SU-DHL-6 (cell line): ENCODE data around the gene ZC3H7A.

Source experiments
- H2AFZ ChIP-seq: fragments of 200-600 bp; sonication (generic); 2 replicates; pipeline ENCODE4 v1.6.1; 2014; ENCODE audit warnings: low read depth, mild to moderate bottlenecking, moderate library complexity, mixed read lengths, antibody characterized with exemption, low read length; ENCODE audit not compliant: severe bottlenecking
- H3F3A ChIP-seq: fragments of 200-600 bp; shearing (Covaris generic); 2 replicates; pipeline ENCODE4 v1.6.0; 2016; ENCODE audit warnings: antibody characterized with exemption, mild to moderate bottlenecking; ENCODE audit not compliant: insufficient read depth
- H3K27ac ChIP-seq: fragments of 200-600 bp; sonication (generic); 2 replicates; pipeline ENCODE4 v1.5.1; 2016; ENCODE audit warnings: low read depth, mild to moderate bottlenecking, low read length, moderate library complexity, mixed read lengths
- H3K27me3 ChIP-seq: fragments of 200-600 bp; sonication (generic), shearing (Covaris generic); 2 replicates; pipeline ENCODE4 v1.6.0; 2014; ENCODE audit warnings: mild to moderate bottlenecking, low read length
- H3K36me3 ChIP-seq: fragments of 200-600 bp; sonication (generic); 2 replicates; pipeline ENCODE4 v1.6.1; 2014; ENCODE audit warnings: mild to moderate bottlenecking, low read length, mixed read lengths
- H3K4me2 ChIP-seq: fragments of 300-600, 200-600 bp; shearing (Covaris generic), sonication (generic); 2 replicates; pipeline ENCODE4 v1.6.0; 2014; ENCODE audit warnings: low read length, low read depth, mild to moderate bottlenecking; ENCODE audit not compliant: poor library complexity, severe bottlenecking
- H3K4me3 ChIP-seq: fragments of 200-600 bp; sonication (generic); 2 replicates; pipeline ENCODE4 v1.5.1; 2014; ENCODE audit warnings: antibody characterized with exemption, low read length, mild to moderate bottlenecking, mixed read lengths; ENCODE audit not compliant: insufficient read depth, poor library complexity, severe bottlenecking
- H3K79me2 ChIP-seq: fragments of 200-600 bp; sonication (generic); 2 replicates; pipeline ENCODE4 v1.6.1; 2014; ENCODE audit warnings: mild to moderate bottlenecking, low read length, moderate library complexity; ENCODE audit not compliant: insufficient read depth
- H3K9ac ChIP-seq: fragments of 200-600 bp; sonication (generic); 2 replicates; pipeline ENCODE4 v1.7.0; 2014; ENCODE audit warnings: mild to moderate bottlenecking, low read length
- H3K9me2 ChIP-seq: fragments of 200-600 bp; sonication (generic); replicated peaks from 2 replicates; pipeline ENCODE4 v1.6.1; 2014; ENCODE audit warnings: low read length; ENCODE audit not compliant: insufficient read depth
- H3K9me3 ChIP-seq: fragments of 200-600 bp; sonication (generic); 2 replicates; pipeline ENCODE4 v1.6.1; 2014; ENCODE audit warnings: low read length, mixed read lengths; ENCODE audit not compliant: insufficient read depth
- H4K20me1 ChIP-seq: fragments of 200-600 bp; sonication (generic); 2 replicates; pipeline ENCODE4 v1.6.1; 2014; ENCODE audit warnings: low read depth, mild to moderate bottlenecking, antibody characterized with exemption, low read length, moderate library complexity, mixed read lengths
- EZH2phosphoT487 ChIP-seq: fragments of 200-600 bp; sonication (generic), shearing (Covaris generic); conservative IDR thresholded peaks from 2 replicates; pipeline ENCODE4 v1.6.1; 2018; ENCODE audit warnings: mild to moderate bottlenecking, antibody characterized with exemption, low read length, moderate library complexity, mixed read lengths
- TF ChIP-seq, protein P1 (sequence below): fragments of 200-600 bp; sonication (generic); IDR thresholded peaks from one replicate; pipeline ENCODE4 v1.5.1; 2017; ENCODE audit warnings: antibody characterized with exemption, mild to moderate bottlenecking, low read length, moderate library complexity; ENCODE audit not compliant: insufficient read depth, poor library complexity, severe bottlenecking

Gene ZC3H7A

DNA sequence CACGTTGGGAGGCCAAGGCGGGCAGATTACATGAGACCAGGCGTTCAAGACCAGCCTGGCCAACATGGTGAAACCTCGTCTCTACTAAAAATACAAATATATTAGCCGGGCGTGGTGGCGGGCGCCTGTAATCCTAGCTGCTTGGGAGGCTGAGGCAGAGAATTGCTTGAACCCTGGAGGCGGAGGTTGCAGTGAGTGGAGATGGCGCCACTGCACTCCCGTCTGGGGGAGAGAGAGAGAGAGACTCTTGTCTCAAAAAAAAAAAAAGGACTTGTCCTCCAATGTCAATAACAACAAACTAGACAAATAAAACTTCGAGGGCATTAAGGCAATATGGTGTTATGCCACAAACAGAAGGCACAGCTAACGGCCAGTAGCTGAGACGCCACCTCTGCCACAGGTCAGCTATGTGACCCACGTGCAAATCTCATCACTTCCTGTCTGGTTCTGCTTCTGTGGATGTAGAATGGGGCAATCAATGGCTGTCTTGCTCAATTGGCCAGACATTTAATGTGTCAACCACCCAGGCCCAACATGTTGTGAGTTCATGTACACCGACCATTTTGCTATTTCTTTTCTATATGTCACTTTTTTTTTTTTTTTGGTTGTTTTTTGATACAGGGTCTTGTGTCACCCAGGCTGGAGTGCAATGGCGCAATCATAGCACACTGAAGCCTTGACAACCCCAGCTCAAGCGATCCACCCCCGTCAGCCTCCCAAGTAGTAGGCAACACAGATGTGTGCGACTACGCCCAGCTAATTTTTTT is 53.6 kb downstream of the ZC3H7A start:
- H3K9ac ChIP-seq: peak overlapping the region; percentile 91
- H3K4me3 ChIP-seq: peak overlapping the region; percentile 87
- H3K27me3 ChIP-seq: no peaks in the 10 kb centered on the region
- no peaks in the 10 kb centered on the region; the same call in 1 of the 2 replicates for H4K20me1 ChIP-seq
- H3K9me2 ChIP-seq: no peaks in the 10 kb centered on the region
- H3K79me2 ChIP-seq: peaks cover 39% of the 10 kb centered on the region
- peak overlapping the region; percentile 76 for H3K4me2 ChIP-seq
- TF ChIP-seq, protein P1, sequence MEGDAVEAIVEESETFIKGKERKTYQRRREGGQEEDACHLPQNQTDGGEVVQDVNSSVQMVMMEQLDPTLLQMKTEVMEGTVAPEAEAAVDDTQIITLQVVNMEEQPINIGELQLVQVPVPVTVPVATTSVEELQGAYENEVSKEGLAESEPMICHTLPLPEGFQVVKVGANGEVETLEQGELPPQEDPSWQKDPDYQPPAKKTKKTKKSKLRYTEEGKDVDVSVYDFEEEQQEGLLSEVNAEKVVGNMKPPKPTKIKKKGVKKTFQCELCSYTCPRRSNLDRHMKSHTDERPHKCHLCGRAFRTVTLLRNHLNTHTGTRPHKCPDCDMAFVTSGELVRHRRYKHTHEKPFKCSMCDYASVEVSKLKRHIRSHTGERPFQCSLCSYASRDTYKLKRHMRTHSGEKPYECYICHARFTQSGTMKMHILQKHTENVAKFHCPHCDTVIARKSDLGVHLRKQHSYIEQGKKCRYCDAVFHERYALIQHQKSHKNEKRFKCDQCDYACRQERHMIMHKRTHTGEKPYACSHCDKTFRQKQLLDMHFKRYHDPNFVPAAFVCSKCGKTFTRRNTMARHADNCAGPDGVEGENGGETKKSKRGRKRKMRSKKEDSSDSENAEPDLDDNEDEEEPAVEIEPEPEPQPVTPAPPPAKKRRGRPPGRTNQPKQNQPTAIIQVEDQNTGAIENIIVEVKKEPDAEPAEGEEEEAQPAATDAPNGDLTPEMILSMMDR: no peak
- no peak for TF ChIP-seq EZH2phosphoT487
- H3K9me3 ChIP-seq: no peaks in the 10 kb centered on the region
- H3F3A ChIP-seq: peaks cover 25% of the 10 kb centered on the region
- H3K27ac ChIP-seq: peak overlapping the region; percentile 79
- peak overlapping the region; percentile 78 for H2AFZ ChIP-seq
- no peaks in the 10 kb centered on the region for H3K36me3 ChIP-seq

DNA sequence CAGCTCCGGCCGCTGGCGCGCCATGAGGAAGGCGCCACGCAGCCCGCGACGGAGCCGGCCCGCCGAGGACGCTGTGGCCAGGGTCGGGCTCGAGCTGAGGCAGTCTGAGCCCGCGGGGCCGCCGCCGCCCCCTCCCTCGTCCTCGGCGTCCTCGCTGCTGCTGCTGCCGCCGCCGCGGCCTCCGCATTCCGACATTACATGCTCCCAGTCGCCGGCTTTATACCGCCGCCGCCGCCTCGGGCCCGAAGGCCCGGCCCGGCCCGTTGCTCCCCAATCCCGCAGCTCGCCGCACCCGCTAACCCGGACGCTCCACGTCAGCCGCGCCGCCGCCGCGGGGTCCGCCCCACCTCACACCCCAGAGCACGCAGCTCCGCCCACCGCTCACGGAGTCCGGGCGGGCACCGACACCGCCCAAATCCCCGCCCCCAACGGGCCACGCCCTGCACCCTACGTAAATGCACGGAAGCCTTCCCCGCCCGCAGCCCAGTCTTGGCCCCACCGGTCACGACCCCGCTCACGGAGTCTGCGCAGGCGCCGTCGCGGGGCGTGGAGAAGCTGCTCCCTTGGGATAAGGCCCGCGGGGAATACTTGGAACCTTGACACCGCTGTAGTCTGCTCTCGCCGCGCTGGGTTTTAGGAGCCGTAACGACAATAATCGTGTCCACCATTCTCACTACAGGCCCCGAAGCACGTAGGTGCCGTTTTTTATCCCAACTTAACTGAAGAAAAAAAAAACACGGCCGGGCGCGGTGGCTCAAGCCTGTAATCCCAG is 54.3 kb downstream of the ZC3H7A start, which contains the start of gene TXNDC11:
TSS of gene TXNDC11 (minus strand) at position 322 of the 772 bp plus-strand sequence. CDS start at position 195, 127 bp downstream.
- peak within 1 kb of the TSS; percentile 78 for H2AFZ ChIP-seq
- H4K20me1 ChIP-seq: no peaks in the 10 kb centered on the region; the same call in 1 of the 2 replicates
- H3K9me2 ChIP-seq: no peaks in the 10 kb centered on the region
- H3K4me3 ChIP-seq: peak within 1 kb of the TSS; percentile 87
- peak within 1 kb of the TSS; percentile 79 for H3K27ac ChIP-seq
- H3K4me2 ChIP-seq: peak within 1 kb of the TSS; percentile 76
- H3F3A ChIP-seq: peaks cover 23% of the 10 kb centered on the region
- no peak for TF ChIP-seq EZH2phosphoT487
- TF ChIP-seq, protein P1: no peak
- peak within 1 kb of the TSS; percentile 91 for H3K9ac ChIP-seq
- peaks cover 47% of the 10 kb centered on the region for H3K79me2 ChIP-seq
- H3K27me3 ChIP-seq: no peaks in the 10 kb centered on the region
- H3K36me3 ChIP-seq: peaks cover 2% of the 10 kb centered on the region; the same call in 1 of the 2 replicates
- H3K9me3 ChIP-seq: no peaks in the 10 kb centered on the region

DNA sequence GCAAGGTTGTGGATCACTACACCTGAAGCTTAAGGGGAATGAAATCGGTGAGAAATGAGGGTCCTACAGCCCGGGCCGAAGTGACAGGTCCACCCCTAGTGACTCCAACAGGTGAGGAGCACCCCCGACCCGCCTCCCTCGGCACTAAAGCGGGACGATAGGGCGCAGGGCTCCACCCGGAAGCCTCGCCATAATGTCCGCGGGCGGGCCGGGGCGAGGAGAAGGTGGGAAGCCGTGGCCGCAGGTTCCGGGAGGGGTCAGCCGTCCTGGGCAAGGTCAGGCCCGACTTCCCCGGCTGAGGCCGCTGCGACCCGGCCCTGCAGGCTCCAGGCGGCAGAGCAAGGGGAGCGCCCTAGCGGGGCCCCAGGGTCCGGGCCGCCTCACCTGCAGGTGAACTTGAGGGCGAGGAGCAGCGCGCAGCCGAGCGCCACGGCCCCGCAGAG is 54.9 kb downstream of the ZC3H7A start:
- no peaks in the 10 kb centered on the region for H3K9me2 ChIP-seq
- no peak for TF ChIP-seq EZH2phosphoT487
- TF ChIP-seq, protein P1: no peak
- H3K4me3 ChIP-seq: peak overlapping the region; percentile 87
- no peaks in the 10 kb centered on the region for H3K9me3 ChIP-seq
- H3K4me2 ChIP-seq: peak overlapping the region; percentile 76
- H3K9ac ChIP-seq: peak overlapping the region; percentile 91
- peaks cover 52% of the 10 kb centered on the region for H3K79me2 ChIP-seq
- peaks cover 2% of the 10 kb centered on the region; the same call in 1 of the 2 replicates for H3K36me3 ChIP-seq
- H3K27me3 ChIP-seq: no peaks in the 10 kb centered on the region
- H3K27ac ChIP-seq: peak overlapping the region; percentile 79
- no peaks in the 10 kb centered on the region; the same call in 1 of the 2 replicates for H4K20me1 ChIP-seq
- H3F3A ChIP-seq: peaks cover 23% of the 10 kb centered on the region
- H2AFZ ChIP-seq: peak overlapping the region; percentile 23
